ENCODE data around the gene SPDYE3.
"Not testable (repeated sequence)": the region's sequence is repeated elsewhere in the genome, so short reads cannot be mapped to it uniquely, and the experiment has no call there.

SPDYE3 gene

GRCh38 chr7:100270046-100270918, 37.2 kb upstream of the SPDYE3 start:
- H3K9me3 ChIP-seq (ENCODE audit: insufficient read depth, low read depth, low read length); H3K9ac ChIP-seq (ENCODE audit: low read depth, low read length); H3K27me3 ChIP-seq (ENCODE audit: insufficient read depth, low read length); H3K4me1 ChIP-seq (ENCODE audit: insufficient read depth, low read length); H3K36me3 ChIP-seq (ENCODE audit: insufficient read depth, low read length): not testable (repeated sequence)
- Histone ChIP-seq H3K27ac (ENCODE audit: low read depth, low read length) (peak overlapping the region; percentile 65; the same call in 1 of the 2 replicates), H3K4me3 (ENCODE audit: low read length) (peak overlapping the region; percentile 45)
- 3% methylated on average over 16 of the region's 23 CpGs for WGBS

- H3K4me1 ChIP-seq (ENCODE audit: insufficient read depth, low read length); H3K36me3 ChIP-seq (ENCODE audit: insufficient read depth, low read length); H3K9ac ChIP-seq (ENCODE audit: low read depth, low read length); H3K27me3 ChIP-seq (ENCODE audit: insufficient read depth, low read length); H3K9me3 ChIP-seq (ENCODE audit: insufficient read depth, low read depth, low read length): not testable (repeated sequence)
- Histone ChIP-seq H3K4me3 (ENCODE audit: low read length) (peak overlapping the region; percentile 45), H3K27ac (ENCODE audit: low read depth, low read length) (peak overlapping the region; percentile 34; the same call in 1 of the 2 replicates)
- 0% methylated on average over 8 of the region's 29 CpGs for WGBS
Measured at GRCh38 chr7:100270941-100271593, 36.4 kb upstream of the SPDYE3 start.

- H3K27ac ChIP-seq (ENCODE audit: low read depth, low read length): peak overlapping the region; percentile 62; the same call in 1 of the 2 replicates
- peaks cover 7% of the 10 kb centered on the region; the same call in 1 of the 2 replicates for H3K4me1 ChIP-seq (ENCODE audit: insufficient read depth, low read length)
- under 1% methylated on average over 101 of the region's 101 CpGs for WGBS
- H3K4me3 ChIP-seq (ENCODE audit: low read length): peak overlapping the region; percentile 74
- H3K36me3 ChIP-seq (ENCODE audit: insufficient read depth, low read length): no peaks in the 10 kb centered on the region
- H3K9me3 ChIP-seq (ENCODE audit: insufficient read depth, low read depth, low read length): no peaks in the 10 kb centered on the region
- H3K27me3 ChIP-seq (ENCODE audit: insufficient read depth, low read length): no peaks in the 10 kb centered on the region
- H3K9ac ChIP-seq (ENCODE audit: low read depth, low read length): peak overlapping the region; percentile 72
Measured at GRCh38 chr7:100271716-100272537, 35.6 kb upstream of the SPDYE3 start.

GRCh38 chr7:100272538-100272902, 35.0 kb upstream of the SPDYE3 start:
- Histone ChIP-seq H3K4me3 (ENCODE audit: low read length) (peak overlapping the region; percentile 74), H3K9ac (ENCODE audit: low read depth, low read length) (peak overlapping the region; percentile 72; the same call in 1 of the 2 replicates)
- H3K27ac ChIP-seq (ENCODE audit: low read depth, low read length); H3K9me3 ChIP-seq (ENCODE audit: insufficient read depth, low read depth, low read length); H3K4me1 ChIP-seq (ENCODE audit: insufficient read depth, low read length); H3K27me3 ChIP-seq (ENCODE audit: insufficient read depth, low read length); H3K36me3 ChIP-seq (ENCODE audit: insufficient read depth, low read length): not testable (repeated sequence)
- 40% methylated on average over 11 of the region's 11 CpGs for WGBS

GRCh38 chr7:100275120-100275519, 32.4 kb upstream of the SPDYE3 start:
- H3K27ac ChIP-seq (ENCODE audit: low read depth, low read length): no peak overlapping the region
- 95% methylated on average over 1 of the region's 1 CpG for WGBS
- H3K4me3 ChIP-seq (ENCODE audit: low read length): no peak overlapping the region
- H3K9me3 ChIP-seq (ENCODE audit: insufficient read depth, low read depth, low read length): no peaks in the 10 kb centered on the region
- H3K4me1 ChIP-seq (ENCODE audit: insufficient read depth, low read length): no peaks in the 10 kb centered on the region
- H3K9ac ChIP-seq (ENCODE audit: low read depth, low read length): no peak overlapping the region
- no peaks in the 10 kb centered on the region for H3K36me3 ChIP-seq (ENCODE audit: insufficient read depth, low read length)
- H3K27me3 ChIP-seq (ENCODE audit: insufficient read depth, low read length): no peaks in the 10 kb centered on the region

GRCh38 chr7:100276126-100276525, 31.4 kb upstream of the SPDYE3 start:
- H3K9me3 ChIP-seq (ENCODE audit: insufficient read depth, low read depth, low read length); H3K27me3 ChIP-seq (ENCODE audit: insufficient read depth, low read length); H3K27ac ChIP-seq (ENCODE audit: low read depth, low read length); H3K9ac ChIP-seq (ENCODE audit: low read depth, low read length); H3K4me1 ChIP-seq (ENCODE audit: insufficient read depth, low read length); H3K36me3 ChIP-seq (ENCODE audit: insufficient read depth, low read length); H3K4me3 ChIP-seq (ENCODE audit: low read length): not testable (repeated sequence)
- WGBS: 91% methylated on average over 6 of the region's 6 CpGs

GRCh38 chr7:100282069-100282608, 25.4 kb upstream of the SPDYE3 start:
- 82% methylated on average over 3 of the region's 3 CpGs for WGBS
- H3K4me3 ChIP-seq (ENCODE audit: low read length); H3K9ac ChIP-seq (ENCODE audit: low read depth, low read length); H3K4me1 ChIP-seq (ENCODE audit: insufficient read depth, low read length); H3K27me3 ChIP-seq (ENCODE audit: insufficient read depth, low read length); H3K27ac ChIP-seq (ENCODE audit: low read depth, low read length); H3K36me3 ChIP-seq (ENCODE audit: insufficient read depth, low read length); H3K9me3 ChIP-seq (ENCODE audit: insufficient read depth, low read depth, low read length): not testable (repeated sequence)

GRCh38 chr7:100283147-100283546, 24.4 kb upstream of the SPDYE3 start:
- not testable (repeated sequence) for H3K9ac ChIP-seq (ENCODE audit: low read depth, low read length); H3K9me3 ChIP-seq (ENCODE audit: insufficient read depth, low read depth, low read length); H3K4me1 ChIP-seq (ENCODE audit: insufficient read depth, low read length); H3K27ac ChIP-seq (ENCODE audit: low read depth, low read length); H3K36me3 ChIP-seq (ENCODE audit: insufficient read depth, low read length); H3K4me3 ChIP-seq (ENCODE audit: low read length); H3K27me3 ChIP-seq (ENCODE audit: insufficient read depth, low read length)
- 94% methylated on average over 8 of the region's 8 CpGs for WGBS

GRCh38 chr7:100287191-100287969, 20.1 kb upstream of the SPDYE3 start:
- not testable (repeated sequence) for H3K9me3 ChIP-seq (ENCODE audit: insufficient read depth, low read depth, low read length); H3K36me3 ChIP-seq (ENCODE audit: insufficient read depth, low read length); H3K4me1 ChIP-seq (ENCODE audit: insufficient read depth, low read length); H3K27me3 ChIP-seq (ENCODE audit: insufficient read depth, low read length); H3K27ac ChIP-seq (ENCODE audit: low read depth, low read length); H3K9ac ChIP-seq (ENCODE audit: low read depth, low read length); H3K4me3 ChIP-seq (ENCODE audit: low read length)
- 87% methylated on average over 6 of the region's 6 CpGs for WGBS

- not testable (repeated sequence) for H3K4me3 ChIP-seq (ENCODE audit: low read length); H3K9me3 ChIP-seq (ENCODE audit: insufficient read depth, low read depth, low read length); H3K36me3 ChIP-seq (ENCODE audit: insufficient read depth, low read length); H3K27ac ChIP-seq (ENCODE audit: low read depth, low read length); H3K27me3 ChIP-seq (ENCODE audit: insufficient read depth, low read length); H3K9ac ChIP-seq (ENCODE audit: low read depth, low read length); H3K4me1 ChIP-seq (ENCODE audit: insufficient read depth, low read length)
- WGBS: 98% methylated on average over 3 of the region's 3 CpGs
Measured at GRCh38 chr7:100288258-100288657, 19.2 kb upstream of the SPDYE3 start.
